NCI-H774 (cell line): ENCODE results near the gene PRSS33.
A peak's percentile ranks its signal among the peaks of the same experiment; 100 is the strongest.

Source experiments
- DNase-seq: peaks from one replicate; lab custom pipeline; 2025; lab: John Stamatoyannopoulos, UW

The PRSS33 gene

GRCh38 chr16:2820836-2821486 lies 33.6 kb upstream of the PRSS33 start:
- DNase-seq: no peak

- DNase-seq: no peak
Measured at GRCh38 chr16:2819939-2820835, 32.8 kb upstream of the PRSS33 start.

DNA sequence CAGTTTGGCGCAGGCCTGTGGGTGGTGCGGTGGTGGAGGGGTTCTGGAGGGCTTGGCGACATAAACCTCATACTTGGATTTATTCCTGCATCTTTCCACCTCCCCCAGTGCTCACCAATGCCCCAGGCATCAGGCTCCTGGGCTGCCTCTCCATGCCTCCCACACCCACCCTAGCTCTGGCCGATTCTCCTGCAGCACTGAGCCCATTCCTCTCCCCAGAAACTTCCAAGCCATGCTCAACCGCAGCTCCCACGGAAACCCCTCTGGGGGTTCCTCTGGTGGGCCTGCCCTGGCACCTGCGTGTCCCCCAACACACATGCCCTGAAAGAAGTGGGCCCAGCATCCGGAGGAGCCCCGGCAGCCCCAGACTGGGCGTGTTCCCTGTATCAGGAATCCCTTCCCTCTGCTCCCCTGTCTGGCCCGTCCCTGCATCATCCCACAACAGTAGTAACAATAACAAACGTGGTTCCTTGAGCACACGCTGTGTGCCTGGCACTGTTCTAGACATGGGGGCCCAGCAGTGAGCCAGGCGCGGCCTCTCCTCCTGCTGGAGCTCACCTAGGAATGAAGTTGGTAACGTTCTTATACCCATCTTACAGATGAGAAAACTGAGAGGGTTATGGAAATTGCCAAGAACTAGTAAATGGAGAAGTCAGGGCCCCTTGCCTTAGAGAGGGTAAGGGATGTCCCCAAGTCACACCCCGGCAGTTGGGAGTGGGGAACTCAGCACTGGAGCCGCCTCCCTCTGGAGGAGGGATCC lies 32.0 kb upstream of the PRSS33 start:
- no peak for DNase-seq

GRCh38 chr16:2818272-2818876 lies 31.0 kb upstream of the PRSS33 start:
- no peak for DNase-seq

DNA sequence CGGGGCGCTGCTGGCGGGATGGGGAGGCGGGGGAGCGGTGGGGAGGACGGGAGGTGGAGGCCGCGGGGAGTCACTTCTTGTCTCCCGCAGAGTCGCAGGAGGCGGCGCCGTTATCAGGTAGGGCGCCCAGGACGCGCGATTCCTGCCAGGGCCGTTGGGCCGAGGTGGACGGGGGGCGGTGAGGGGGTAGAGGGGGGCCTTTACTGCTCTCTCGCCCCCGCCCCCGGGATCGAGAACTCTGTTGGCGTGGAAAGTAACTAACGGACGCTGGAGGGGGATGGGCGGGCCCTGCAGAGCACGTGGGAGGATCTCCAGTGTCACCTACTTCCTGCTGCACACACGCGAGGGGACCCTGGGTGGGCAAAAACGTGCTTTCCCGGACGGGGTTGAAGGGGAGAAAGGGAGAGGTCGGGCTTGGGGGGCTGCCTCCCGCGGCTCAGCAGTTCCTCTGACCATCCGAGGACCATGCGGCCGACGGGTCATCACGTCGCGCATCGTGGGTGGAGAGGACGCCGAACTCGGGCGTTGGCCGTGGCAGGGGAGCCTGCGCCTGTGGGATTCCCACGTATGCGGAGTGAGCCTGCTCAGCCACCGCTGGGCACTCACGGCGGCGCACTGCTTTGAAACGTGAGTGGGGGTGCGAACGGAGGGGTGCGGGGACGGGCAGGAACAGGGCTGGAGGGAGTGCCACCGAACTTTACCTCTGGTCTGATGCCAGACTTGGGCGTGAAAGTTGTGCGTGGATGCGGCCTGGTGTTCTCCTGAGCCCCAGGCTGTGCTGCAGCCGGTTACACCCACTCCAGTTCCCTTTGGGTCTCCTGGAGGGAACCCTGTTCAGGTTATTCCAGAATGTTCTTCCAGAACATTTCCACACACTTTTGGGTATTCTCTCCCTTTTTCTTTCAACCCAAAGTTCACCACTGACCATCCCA lies 30.2 kb upstream of the PRSS33 start:
- DNase-seq: no peak

GRCh38 chr16:2816751-2817339 lies 29.5 kb upstream of the PRSS33 start, which contains the start of gene PRSS21:
PRSS21 (plus strand) TSS chr16:2817237; CDS start chr16:2817269, 32 bp downstream.
- no peak for DNase-seq

DNA sequence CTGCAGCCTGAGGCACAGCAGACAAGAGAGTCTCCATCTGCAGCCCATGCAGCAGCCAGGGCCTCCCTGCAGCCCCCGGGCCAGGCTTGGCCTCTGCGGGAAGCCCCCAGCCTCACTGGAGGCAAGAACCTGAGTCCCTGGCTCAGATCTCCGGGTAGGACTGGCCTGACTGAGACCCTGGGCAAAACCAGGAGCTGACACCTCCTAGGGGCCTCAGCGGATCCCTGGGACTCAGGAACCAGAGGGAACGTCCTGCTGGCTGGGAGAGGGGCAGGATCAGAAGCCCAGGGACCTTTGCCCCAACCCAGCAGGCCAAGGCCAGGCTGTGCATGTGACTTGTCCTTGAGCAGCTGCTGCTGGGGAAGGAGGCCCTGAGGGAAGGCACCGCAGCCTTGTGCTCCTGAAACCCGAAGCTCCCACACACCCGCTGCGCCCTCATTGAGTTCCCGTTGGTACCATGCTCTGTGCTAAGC lies 28.0 kb upstream of the PRSS33 start:
- DNase-seq: no peak

DNA sequence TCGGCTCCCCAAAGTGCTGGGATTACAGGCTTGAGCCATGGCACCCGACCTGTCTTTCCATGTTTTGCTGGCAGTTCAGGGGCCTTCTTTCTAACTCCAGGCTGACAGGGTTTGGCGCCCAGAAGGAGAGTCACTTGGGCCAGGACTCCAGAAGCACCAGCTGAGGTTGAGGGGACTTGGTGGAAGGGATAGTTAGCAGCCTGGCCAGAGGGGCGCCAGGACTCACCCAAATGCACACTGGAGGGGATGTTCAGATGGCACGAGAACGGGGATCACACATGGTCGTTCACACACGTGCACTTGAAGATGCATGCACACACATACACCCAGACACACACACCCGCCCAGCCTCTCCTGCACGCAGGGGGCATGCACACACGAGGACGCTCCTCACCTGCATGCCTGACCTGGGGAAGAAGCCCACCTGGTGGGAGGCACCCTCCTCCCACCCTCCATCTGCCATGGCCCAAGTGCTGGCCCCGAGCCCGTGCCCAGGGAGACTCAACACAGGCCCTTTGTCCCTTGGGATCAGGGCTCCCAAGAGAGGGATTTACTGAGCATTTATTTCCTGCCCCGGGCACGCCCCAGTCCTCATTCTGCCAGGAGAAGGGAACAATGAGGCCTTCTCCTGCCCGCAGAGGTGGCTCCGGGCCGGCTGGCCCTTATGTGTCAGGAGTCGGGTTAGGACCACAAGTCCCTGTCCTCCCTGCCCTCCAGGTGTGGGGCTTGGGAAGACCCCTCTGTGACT lies 27.4 kb upstream of the PRSS33 start:
- DNase-seq: no peak

GRCh38 chr16:2813771-2814221 lies 26.4 kb upstream of the PRSS33 start:
- no peak for DNase-seq

GRCh38 chr16:2811703-2812471 lies 24.5 kb upstream of the PRSS33 start:
- DNase-seq: no peak

DNA sequence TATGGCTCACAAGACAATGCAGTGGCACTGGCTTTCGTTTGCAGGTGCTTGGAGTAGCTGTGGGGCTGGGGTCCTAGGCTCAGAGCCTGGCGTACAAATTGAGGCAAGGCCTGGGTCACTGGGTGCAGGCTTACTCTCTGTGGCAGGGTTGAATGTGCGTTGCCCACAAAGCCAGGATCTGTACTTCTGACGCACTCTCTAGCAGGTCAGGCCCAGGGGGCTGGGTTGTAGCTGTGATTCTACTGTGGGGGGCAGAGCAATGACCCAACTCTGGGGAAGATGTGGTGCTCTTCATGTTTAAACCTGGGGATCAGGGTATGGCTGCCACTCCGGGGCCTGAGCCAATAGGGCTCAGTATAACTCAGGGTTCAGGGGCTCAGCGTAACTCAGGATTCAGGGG lies 23.3 kb upstream of the PRSS33 start:
- no peak for DNase-seq

DNA sequence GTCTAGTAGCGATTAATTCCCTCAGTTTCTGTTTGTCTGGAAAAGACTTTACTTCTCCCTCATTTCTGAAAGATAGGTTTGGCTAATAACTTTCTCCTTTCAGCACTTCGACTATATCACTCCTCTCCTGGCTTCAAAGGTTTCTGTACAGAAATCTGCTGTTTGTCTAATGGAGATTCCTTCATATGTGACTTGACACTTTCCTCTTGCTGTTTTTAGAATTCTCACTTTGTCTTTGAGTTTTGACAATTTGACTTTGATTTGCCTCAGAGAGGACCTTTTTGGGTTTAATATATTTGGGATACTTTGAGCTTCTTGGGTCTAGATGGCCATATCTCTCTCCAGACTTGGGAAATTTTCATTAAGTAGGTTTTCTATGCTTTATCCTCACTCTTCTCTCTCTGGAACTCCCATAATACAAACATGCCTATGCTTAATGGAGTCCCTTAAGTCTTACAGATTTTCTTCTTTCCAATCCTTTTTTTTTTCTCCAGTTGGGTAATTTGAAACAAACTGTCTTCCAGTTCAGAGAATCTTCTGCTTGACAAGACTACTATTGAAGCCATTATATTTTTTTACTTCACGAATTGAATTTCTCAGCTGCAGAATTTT lies 21.9 kb upstream of the PRSS33 start:
- no peak for DNase-seq

- no peak for DNase-seq
Measured at GRCh38 chr16:2808181-2808580, 20.8 kb upstream of the PRSS33 start.

GRCh38 chr16:2806286-2806685 lies 18.9 kb upstream of the PRSS33 start:
- DNase-seq: no peak

GRCh38 chr16:2804728-2805127 lies 17.4 kb upstream of the PRSS33 start:
- DNase-seq: no peak

- no peak for DNase-seq
Measured at GRCh38 chr16:2803545-2804195, 16.3 kb upstream of the PRSS33 start.

GRCh38 chr16:2799859-2800226 lies 12.5 kb upstream of the PRSS33 start:
- peak; percentile 39 for DNase-seq
